Measurements from ENCODE around the gene WASHC2C.
"Not testable (repeated sequence)": the region's sequence is repeated elsewhere in the genome, so short reads cannot be mapped to it uniquely, and the experiment has no call there.

WASHC2C gene

DNA sequence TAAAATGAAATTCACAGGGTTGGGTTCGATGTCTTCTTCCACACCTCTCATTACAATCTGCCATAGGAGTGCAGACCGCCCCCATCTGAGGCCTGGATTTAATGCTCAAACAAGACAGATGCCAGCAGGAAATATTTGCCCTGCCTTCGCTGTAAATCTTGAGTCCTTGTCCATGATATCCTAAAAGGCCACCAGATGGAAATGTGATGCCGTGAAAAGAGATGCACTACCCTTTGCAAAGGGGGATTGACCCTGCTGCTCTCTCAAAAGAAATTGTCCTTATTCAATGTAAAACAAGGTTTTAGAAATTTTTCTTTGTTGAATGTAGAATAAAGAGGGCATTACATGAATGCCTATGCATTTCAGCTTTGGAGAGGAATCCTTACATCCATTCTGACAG, 82.8 kb downstream of the WASHC2C start:
- no peak overlapping the region for H3K4me3 ChIP-seq (ENCODE audit: low read depth, low read length)
- H3K79me2 ChIP-seq = no peaks in the 10 kb centered on the region
- no peak overlapping the region for H2AFZ ChIP-seq
- TF ChIP-seq, protein P1, sequence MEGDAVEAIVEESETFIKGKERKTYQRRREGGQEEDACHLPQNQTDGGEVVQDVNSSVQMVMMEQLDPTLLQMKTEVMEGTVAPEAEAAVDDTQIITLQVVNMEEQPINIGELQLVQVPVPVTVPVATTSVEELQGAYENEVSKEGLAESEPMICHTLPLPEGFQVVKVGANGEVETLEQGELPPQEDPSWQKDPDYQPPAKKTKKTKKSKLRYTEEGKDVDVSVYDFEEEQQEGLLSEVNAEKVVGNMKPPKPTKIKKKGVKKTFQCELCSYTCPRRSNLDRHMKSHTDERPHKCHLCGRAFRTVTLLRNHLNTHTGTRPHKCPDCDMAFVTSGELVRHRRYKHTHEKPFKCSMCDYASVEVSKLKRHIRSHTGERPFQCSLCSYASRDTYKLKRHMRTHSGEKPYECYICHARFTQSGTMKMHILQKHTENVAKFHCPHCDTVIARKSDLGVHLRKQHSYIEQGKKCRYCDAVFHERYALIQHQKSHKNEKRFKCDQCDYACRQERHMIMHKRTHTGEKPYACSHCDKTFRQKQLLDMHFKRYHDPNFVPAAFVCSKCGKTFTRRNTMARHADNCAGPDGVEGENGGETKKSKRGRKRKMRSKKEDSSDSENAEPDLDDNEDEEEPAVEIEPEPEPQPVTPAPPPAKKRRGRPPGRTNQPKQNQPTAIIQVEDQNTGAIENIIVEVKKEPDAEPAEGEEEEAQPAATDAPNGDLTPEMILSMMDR (IDR thresholded peaks at IDR 0.05) = no peak
- H3K4me2 ChIP-seq (ENCODE audit: low read length) = no peak overlapping the region
- no peak overlapping the region for H3K27ac ChIP-seq
- no peaks in the 10 kb centered on the region for H3K27me3 ChIP-seq (ENCODE audit: control insufficient read depth, insufficient read depth, low read length)
- H3K36me3 ChIP-seq (ENCODE audit: control insufficient read depth, insufficient read depth, low read length) = no peaks in the 10 kb centered on the region
- no peaks in the 10 kb centered on the region for H3K4me1 ChIP-seq
- no peaks in the 10 kb centered on the region for H3K9me3 ChIP-seq (ENCODE audit: control insufficient read depth, low read length)
- no peak overlapping the region for H3K9ac ChIP-seq

DNA sequence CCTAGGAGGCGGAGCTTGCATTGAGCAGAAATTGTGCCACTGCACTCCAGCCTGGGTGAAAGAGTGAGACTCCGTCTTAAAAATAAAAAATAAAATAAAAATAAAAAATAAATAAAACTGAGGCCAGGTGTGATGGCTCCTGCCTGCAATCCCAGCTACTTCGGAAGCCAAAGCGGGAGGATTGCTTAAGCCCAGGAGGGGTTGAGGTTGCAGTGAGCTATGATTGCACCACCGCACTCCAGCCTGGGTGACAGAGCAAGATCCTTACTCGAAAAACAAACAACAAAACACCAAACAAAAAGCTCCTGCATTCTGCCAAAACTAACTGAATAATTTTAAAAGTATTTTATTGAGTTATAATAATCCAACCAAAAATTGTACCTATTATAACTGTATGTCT, 84.0 kb downstream of the WASHC2C start:
- H3K4me3 ChIP-seq (ENCODE audit: low read depth, low read length) = no peak overlapping the region

DNA sequence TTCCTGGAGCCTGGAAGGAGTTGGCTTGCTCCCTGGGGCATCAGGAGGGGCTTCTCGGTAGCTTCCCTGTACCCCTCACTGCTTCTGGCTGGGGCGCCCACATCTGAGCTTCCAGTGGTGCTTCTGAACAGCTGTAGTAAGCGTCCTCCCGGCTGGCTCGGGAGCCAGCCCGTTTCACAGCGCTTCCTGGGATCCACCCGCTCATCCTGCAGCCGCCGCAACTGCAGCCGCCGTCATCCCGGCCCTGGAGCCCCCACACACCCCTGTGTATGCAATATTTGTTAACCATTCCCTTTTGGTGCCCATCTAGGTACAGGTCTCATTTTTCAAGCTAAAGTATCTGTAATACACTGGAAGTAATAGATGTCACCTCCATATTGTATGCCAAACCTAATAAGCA, 85.9 kb downstream of the WASHC2C start:
- H3K27me3 ChIP-seq (ENCODE audit: control insufficient read depth, insufficient read depth, low read length) = not testable (repeated sequence)

More for the DNA sequence above, 84.0 kb downstream of the WASHC2C start:
- Histone ChIP-seq H3K27me3 (ENCODE audit: control insufficient read depth, insufficient read depth, low read length) (no peaks in the 10 kb centered on the region), H2AFZ (no peak overlapping the region), H3K36me3 (ENCODE audit: control insufficient read depth, insufficient read depth, low read length) (no peaks in the 10 kb centered on the region), H3K79me2 (no peaks in the 10 kb centered on the region), H3K9me3 (ENCODE audit: control insufficient read depth, low read length) (no peaks in the 10 kb centered on the region), H3K4me1 (no peaks in the 10 kb centered on the region), H3K27ac (no peak overlapping the region), H3K4me2 (ENCODE audit: low read length) (no peak overlapping the region), H3K9ac (no peak overlapping the region)
- TF ChIP-seq, protein P1 (IDR thresholded peaks at IDR 0.05) = no peak

DNA sequence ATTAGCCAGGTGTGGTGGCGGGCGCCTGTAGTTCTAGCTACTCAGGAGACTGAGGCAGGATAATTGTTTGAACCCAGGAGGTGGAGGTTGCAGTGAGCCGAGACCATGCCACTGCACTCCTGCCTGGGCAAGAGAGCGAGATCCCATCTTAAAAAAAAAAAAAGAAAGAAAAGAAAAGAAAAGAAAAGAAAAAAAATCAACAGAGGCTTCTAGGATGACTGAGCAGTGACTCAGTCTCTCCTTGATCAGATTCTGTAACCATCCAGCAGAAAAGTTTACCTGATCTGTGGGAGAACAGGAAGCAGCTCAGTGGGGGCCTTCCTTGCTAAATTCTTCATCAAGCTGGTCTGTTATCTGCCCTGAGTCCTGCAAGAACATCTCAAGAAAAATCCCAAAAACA, 87.1 kb downstream of the WASHC2C start:
- H3K36me3 ChIP-seq (ENCODE audit: control insufficient read depth, insufficient read depth, low read length); H3K4me3 ChIP-seq (ENCODE audit: low read depth, low read length); H3K9ac ChIP-seq; H3K27me3 ChIP-seq (ENCODE audit: control insufficient read depth, insufficient read depth, low read length); H2AFZ ChIP-seq; H3K4me1 ChIP-seq; H3K4me2 ChIP-seq (ENCODE audit: low read length); H3K27ac ChIP-seq; H3K9me3 ChIP-seq (ENCODE audit: control insufficient read depth, low read length); H3K79me2 ChIP-seq: not testable (repeated sequence)

More for the DNA sequence above, 85.9 kb downstream of the WASHC2C start:
- H3K36me3 ChIP-seq (ENCODE audit: control insufficient read depth, insufficient read depth, low read length); H3K4me3 ChIP-seq (ENCODE audit: low read depth, low read length); H2AFZ ChIP-seq; H3K27ac ChIP-seq; H3K9me3 ChIP-seq (ENCODE audit: control insufficient read depth, low read length); H3K79me2 ChIP-seq; H3K4me1 ChIP-seq; H3K9ac ChIP-seq; H3K4me2 ChIP-seq (ENCODE audit: low read length): not testable (repeated sequence)

DNA sequence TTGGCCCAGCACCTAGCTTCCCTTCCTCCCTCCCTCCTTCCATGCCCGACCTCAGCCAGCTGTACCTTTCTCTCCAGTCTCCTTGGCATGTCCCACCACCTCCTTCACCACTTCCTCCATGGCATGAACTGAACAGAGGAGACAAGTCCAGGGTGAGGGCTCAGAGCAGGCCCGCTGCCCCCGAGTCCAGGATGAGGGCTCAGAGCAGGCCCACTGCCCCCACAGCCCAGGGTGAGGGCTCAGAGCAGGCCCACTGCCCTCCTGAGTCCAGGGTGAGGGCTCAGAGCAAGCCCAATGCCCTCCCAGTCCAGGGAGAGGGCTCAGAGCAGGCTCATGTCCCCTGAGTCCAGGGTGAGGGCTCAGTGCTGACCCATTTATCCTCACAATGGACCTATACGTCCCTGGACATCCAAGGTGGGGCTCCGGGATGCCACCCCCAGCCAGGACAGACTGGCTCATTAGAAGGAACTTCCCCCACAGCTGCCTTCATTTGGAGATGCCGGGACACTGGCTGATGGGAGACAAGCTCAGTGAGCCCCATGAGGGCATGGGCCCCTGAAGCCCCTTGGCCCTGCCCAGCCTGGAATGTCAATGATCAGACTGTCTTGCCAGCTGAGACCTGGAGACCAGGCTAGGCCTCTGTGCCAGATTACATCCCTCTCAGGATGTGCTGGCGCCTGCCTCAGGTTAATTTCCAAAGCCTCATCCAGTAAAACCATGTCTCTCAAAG, 90.2 kb downstream of the WASHC2C start:
- no peak overlapping the region for H3K27ac ChIP-seq
- no peaks in the 10 kb centered on the region for H3K4me1 ChIP-seq
- no peak overlapping the region for H2AFZ ChIP-seq
- no peaks in the 10 kb centered on the region for H3K79me2 ChIP-seq
- no peaks in the 10 kb centered on the region for H3K27me3 ChIP-seq (ENCODE audit: control insufficient read depth, insufficient read depth, low read length)
- H3K36me3 ChIP-seq (ENCODE audit: control insufficient read depth, insufficient read depth, low read length) = no peaks in the 10 kb centered on the region
- no peak overlapping the region for H3K9ac ChIP-seq
- TF ChIP-seq, protein P1 (IDR thresholded peaks at IDR 0.05) = no peak
- H3K9me3 ChIP-seq (ENCODE audit: control insufficient read depth, low read length) = no peaks in the 10 kb centered on the region
- H3K4me2 ChIP-seq (ENCODE audit: low read length) = no peak overlapping the region
- no peak overlapping the region for H3K4me3 ChIP-seq (ENCODE audit: low read depth, low read length)

DNA sequence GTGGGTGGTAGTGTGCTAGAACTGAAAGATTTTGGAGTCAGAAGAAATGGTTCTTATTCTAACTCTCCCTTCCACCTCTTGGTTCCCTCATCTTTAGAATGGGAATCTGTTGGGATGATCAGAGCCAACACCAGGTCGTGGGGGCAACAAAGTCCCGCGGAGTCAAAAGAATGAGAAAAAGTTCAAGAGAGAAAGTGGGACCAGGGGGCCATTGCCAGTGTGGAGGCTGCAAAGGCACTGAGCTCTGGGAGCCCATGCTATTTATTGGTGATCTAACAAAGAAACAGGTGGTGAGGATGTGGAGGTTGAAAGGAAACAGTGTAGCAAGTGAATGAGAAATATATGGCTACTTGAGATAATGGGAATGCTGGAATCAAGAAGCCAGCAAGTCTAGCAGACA, 90.8 kb downstream of the WASHC2C start:
- no peak overlapping the region for H2AFZ ChIP-seq
- TF ChIP-seq, protein P1 (IDR thresholded peaks at IDR 0.05) = no peak
- H3K27me3 ChIP-seq (ENCODE audit: control insufficient read depth, insufficient read depth, low read length) = no peaks in the 10 kb centered on the region
- H3K36me3 ChIP-seq (ENCODE audit: control insufficient read depth, insufficient read depth, low read length) = no peaks in the 10 kb centered on the region
- H3K27ac ChIP-seq = no peak overlapping the region
- no peak overlapping the region for H3K4me3 ChIP-seq (ENCODE audit: low read depth, low read length)
- H3K9me3 ChIP-seq (ENCODE audit: control insufficient read depth, low read length) = no peaks in the 10 kb centered on the region
- no peaks in the 10 kb centered on the region for H3K4me1 ChIP-seq
- no peak overlapping the region for H3K9ac ChIP-seq
- no peaks in the 10 kb centered on the region for H3K79me2 ChIP-seq
- no peak overlapping the region for H3K4me2 ChIP-seq (ENCODE audit: low read length)
